T-cell (primary cell): ENCODE results near the gene CHD5. TPM values are rescaled to one million over a fixed set of nuclear protein-coding genes. Genes with fewer than 3 reads are reported as not detected.

Source experiments
- ATAC-seq, 4 experiments: fragments of 200-7000 bp in 3 of 4; fragments of 150-1000 bp in 1 of 4; cut with Tn5 transposase; replicated peaks in 1 of 4; 1 replicate in 3 of 4; 2 replicates in 1 of 4; pipeline ENCODE4 v1.10.0; 2021; ENCODE audit warnings: moderate library complexity in 3 of 4, mild to moderate bottlenecking in 2 of 4, moderate number of reproducible peaks in 1 of 4
- CTCF ChIA-PET, 2 donors: fragments of 300-600 bp; sonication (Branson Sonifier 250); formaldehyde crosslinking; loops; one replicate each; lab custom pipeline; 2022; ENCODE audit warnings: antibody characterized with exemption in 2 of 2; lab: Charles Lee
- POLR2A ChIA-PET, 2 donors: fragments of 300-600 bp; sonication (Branson Sonifier 250); formaldehyde crosslinking; loops; one replicate each; lab custom pipeline; 2022; ENCODE audit warnings: antibody characterized with exemption in 2 of 2; lab: Charles Lee
- DNase-seq, 35 experiments: peaks; one replicate each; pipeline versions ENCODE4 v3.0.0 to v3.0.0-alpha.2; 2013 to 2023
- H3K27ac ChIP-seq: one replicate; pipeline ENCODE4 v1.5.1; 2013; ENCODE audit warnings: low read length
- H3K27me3 ChIP-seq, 2 experiments: replicated peaks in 1 of 2; 1 replicate in 1 of 2; 2 replicates in 1 of 2; pipeline versions ENCODE4 v1.6.1 to v1.7.0; 2013; ENCODE audit warnings: low read length in 1 of 2, mixed read lengths in 1 of 2; ENCODE audit not compliant: control insufficient read depth in 2 of 2, insufficient read depth in 2 of 2; ENCODE audit errors: extremely low read depth in 1 of 2
- H3K36me3 ChIP-seq, 2 donors: 1 replicate in 1 of 2; 2 replicates in 1 of 2; pipeline versions ENCODE4 v1.6.1 to v1.7.0; 2013; ENCODE audit warnings: low read length in 1 of 2; ENCODE audit not compliant: control insufficient read depth in 2 of 2, insufficient read depth in 1 of 2; ENCODE audit errors: extremely low read depth in 1 of 2
- H3K4me1 ChIP-seq, 2 experiments: 1 replicate in 1 of 2; 2 replicates in 1 of 2; pipeline versions ENCODE4 v1.6.1 to v1.7.0; 2013; ENCODE audit warnings: low read length in 2 of 2, mixed read lengths in 1 of 2; ENCODE audit not compliant: insufficient read depth in 2 of 2, control insufficient read depth in 1 of 2; ENCODE audit errors: extremely low read depth in 1 of 2
- H3K4me3 ChIP-seq, 2 donors: 1 replicate in 1 of 2; 2 replicates in 1 of 2; pipeline versions ENCODE4 v1.5.1 to v1.7.0; 2013; ENCODE audit warnings: mild to moderate bottlenecking in 2 of 2, low read length in 1 of 2, moderate library complexity in 1 of 2; ENCODE audit not compliant: control insufficient read depth in 1 of 2; ENCODE audit errors: extremely low read depth in 1 of 2
- H3K9me3 ChIP-seq: 2 replicates; pipeline ENCODE4 v1.7.0; 2013
- H3K27ac Mint-ChIP-seq, 2 donors: one replicate each; pipeline ENCODE4 v1.8.0; 2020 to 2021; ENCODE audit warnings: mild to moderate bottlenecking in 2 of 2, mixed read lengths in 2 of 2
- H3K27me3 Mint-ChIP-seq, 2 donors: one replicate each; pipeline ENCODE4 v1.8.0; 2021 to 2022; ENCODE audit warnings: mixed read lengths in 2 of 2
- H3K36me3 Mint-ChIP-seq: one replicate; pipeline ENCODE4 v1.8.0; 2021; ENCODE audit warnings: mixed read lengths
- H3K4me1 Mint-ChIP-seq, 3 donors: one replicate each; pipeline ENCODE4 v1.8.0; 2020 to 2022; ENCODE audit warnings: mixed read lengths in 3 of 3, mild to moderate bottlenecking in 1 of 3
- H3K4me3 Mint-ChIP-seq, 3 donors: one replicate each; pipeline ENCODE4 v1.8.0; 2020 to 2022; ENCODE audit warnings: mild to moderate bottlenecking in 3 of 3, mixed read lengths in 3 of 3, moderate library complexity in 3 of 3
- H3K9me3 Mint-ChIP-seq, 3 donors: one replicate each; pipeline ENCODE4 v1.8.0; 2020 to 2022; ENCODE audit warnings: mixed read lengths in 3 of 3
- WGBS: methylation state at CpG from one replicate; pipeline ENCODE4 v1.1.5; 2013; ENCODE audit warnings: missing lambda C conversion rate; ENCODE audit not compliant: insufficient coverage; 5-methylcytosine and 5-hydroxymethylcytosine counted together
- total RNA-seq, 35 experiments: library from RNA in 6 of 35; stranded (reverse) in 6 of 35; fragments of 120-200 nt in 1 of 35; gene quantifications; one replicate each; pipeline versions ENCODE4 v1.2.1 to v1.2.4 and lab custom pipeline; 2013 to 2026

CHD5 gene
- total RNA-seq, 5 donors from 2014 or later (not counting 1 experiment from before 2014, with no cell fraction given) = 0.05 to 0.23 (median 0.16) TPM

GRCh38 chr1:6142036-6142621 lies 38.0 kb downstream of the CHD5 start:
- POLR2A ChIA-PET = no interaction called here
- H3K27ac ChIP-seq = no peak overlapping the region
- WGBS = 90% methylated on average over 18 of the region's 33 CpGs
- Mint-ChIP-seq H3K4me3 (no peak overlapping the region), H3K9me3 (no peaks in the 10 kb centered on the region), H3K4me1 (no peaks in the 10 kb centered on the region), H3K36me3 (no peaks in the 10 kb centered on the region), H3K27me3 (peaks cover 4 to 5% of the 10 kb centered on the region in 2 donors), H3K27ac (no peak overlapping the region)
- no peak overlapping the region for H3K4me3 ChIP-seq
- ATAC-seq = no peak
- CTCF ChIA-PET = no interaction called here
- H3K4me1 ChIP-seq = no peaks in the 10 kb centered on the region
- no peaks in the 10 kb centered on the region for H3K36me3 ChIP-seq
- H3K27me3 ChIP-seq = peaks cover 0 to 10% of the 10 kb centered on the region in 2 experiments
- H3K9me3 ChIP-seq = no peaks in the 10 kb centered on the region
- DNase-seq = no peak

GRCh38 chr1:6141592-6141991 lies 38.5 kb downstream of the CHD5 start:
- no peak overlapping the region for H3K27ac Mint-ChIP-seq
- Histone ChIP-seq H3K36me3 (no peaks in the 10 kb centered on the region), H3K27me3 (peaks cover 0 to 5% of the 10 kb centered on the region in 2 experiments), H3K4me3 (no peak overlapping the region), H3K4me1 (no peaks in the 10 kb centered on the region), H3K27ac (no peak overlapping the region), H3K9me3 (no peaks in the 10 kb centered on the region)
- H3K27me3 Mint-ChIP-seq = peaks cover 4 to 5% of the 10 kb centered on the region in 2 donors
- DNase-seq (peak in 1 of 35 experiments; percentile 20), ATAC-seq (peak in 1 of 4 experiments; percentile 49)
- ChIA-PET CTCF (no interaction called here), POLR2A (no interaction called here)
- no peaks in the 10 kb centered on the region for H3K36me3 Mint-ChIP-seq
- H3K4me3 Mint-ChIP-seq = no peak overlapping the region
- H3K4me1 Mint-ChIP-seq = no peaks in the 10 kb centered on the region
- no peaks in the 10 kb centered on the region for H3K9me3 Mint-ChIP-seq
- WGBS = 41% methylated on average over 2 of the region's 7 CpGs

GRCh38 chr1:6140413-6140812 lies 39.7 kb downstream of the CHD5 start:
- Histone ChIP-seq H3K4me3 (no peak overlapping the region), H3K36me3 (no peaks in the 10 kb centered on the region), H3K27ac (no peak overlapping the region), H3K4me1 (no peaks in the 10 kb centered on the region), H3K27me3 (peaks cover 0 to 7% of the 10 kb centered on the region in 2 experiments), H3K9me3 (no peaks in the 10 kb centered on the region)
- no peak overlapping the region for H3K4me3 Mint-ChIP-seq
- ATAC-seq (no peak), DNase-seq (no peak)
- H3K9me3 Mint-ChIP-seq = no peaks in the 10 kb centered on the region
- no peaks in the 10 kb centered on the region for H3K36me3 Mint-ChIP-seq
- H3K4me1 Mint-ChIP-seq = no peaks in the 10 kb centered on the region
- no peak overlapping the region for H3K27ac Mint-ChIP-seq
- H3K27me3 Mint-ChIP-seq = peaks cover 0 to 4% of the 10 kb centered on the region in 2 donors
- no CpG with 5 or more reads among the region's 2 CpGs for WGBS
- POLR2A ChIA-PET = no interaction called here
- CTCF ChIA-PET = no interaction called here

- H3K4me3 Mint-ChIP-seq = no peak overlapping the region
- no peaks in the 10 kb centered on the region for H3K4me1 ChIP-seq
- peaks cover 0 to 28% of the 10 kb centered on the region in 2 experiments for H3K27me3 ChIP-seq
- no peak overlapping the region for H3K27ac ChIP-seq
- ATAC-seq (no peak), DNase-seq (no peak)
- H3K36me3 Mint-ChIP-seq = no peaks in the 10 kb centered on the region
- H3K9me3 ChIP-seq = no peaks in the 10 kb centered on the region
- ChIA-PET POLR2A (no interaction called here), CTCF (no interaction called here)
- H3K4me3 ChIP-seq = no peak overlapping the region
- 100% methylated on average over 1 of the region's 5 CpGs for WGBS
- peaks cover 0 to 4% of the 10 kb centered on the region in 2 donors for H3K27me3 Mint-ChIP-seq
- no peak overlapping the region for H3K27ac Mint-ChIP-seq
- H3K36me3 ChIP-seq = no peaks in the 10 kb centered on the region
- H3K4me1 Mint-ChIP-seq = no peaks in the 10 kb centered on the region
- H3K9me3 Mint-ChIP-seq = peaks cover 0 to 2% (median under 1%) of the 10 kb centered on the region in 3 donors
These were observed 42.4 kb downstream of the CHD5 start for GRCh38 chr1:6137758-6138157.

- H3K9me3 ChIP-seq = no peaks in the 10 kb centered on the region
- H3K9me3 Mint-ChIP-seq = peaks cover 7 to 11% (median 11%) of the 10 kb centered on the region in 3 donors
- peaks cover 0 to 30% of the 10 kb centered on the region in 2 experiments for H3K27me3 ChIP-seq
- peaks cover 0 to 2% of the 10 kb centered on the region in 2 donors for H3K27me3 Mint-ChIP-seq
- POLR2A ChIA-PET = no interaction called here
- no peak for DNase-seq
- no peaks in the 10 kb centered on the region for H3K36me3 Mint-ChIP-seq
- no peak overlapping the region for H3K4me3 Mint-ChIP-seq
- WGBS = 83% methylated on average over 10 of the region's 16 CpGs
- H3K4me3 ChIP-seq = no peak overlapping the region
- H3K27ac ChIP-seq = no peak overlapping the region
- no peaks in the 10 kb centered on the region for H3K4me1 ChIP-seq
- H3K4me1 Mint-ChIP-seq = no peaks in the 10 kb centered on the region
- H3K36me3 ChIP-seq = no peaks in the 10 kb centered on the region
- CTCF ChIA-PET = no interaction called here
- no peak for ATAC-seq
- no peak overlapping the region for H3K27ac Mint-ChIP-seq
These were observed 43.5 kb downstream of the CHD5 start for GRCh38 chr1:6136516-6137220.

GRCh38 chr1:6134741-6135510 lies 45.2 kb downstream of the CHD5 start:
- no peak for ATAC-seq

More at GRCh38 chr1:6134741-6135510, 45.2 kb downstream of the CHD5 start:
- Histone ChIP-seq H3K27me3 (peaks cover 0 to 36% of the 10 kb centered on the region in 2 experiments), H3K9me3 (no peaks in the 10 kb centered on the region), H3K27ac (no peak overlapping the region), H3K4me3 (no peak overlapping the region), H3K36me3 (no peaks in the 10 kb centered on the region), H3K4me1 (no peaks in the 10 kb centered on the region)
- Mint-ChIP-seq H3K36me3 (no peaks in the 10 kb centered on the region), H3K4me3 (no peak overlapping the region), H3K27me3 (peaks cover 0 to 2% of the 10 kb centered on the region in 2 donors), H3K9me3 (peaks cover 7 to 11% (median 11%) of the 10 kb centered on the region in 3 donors), H3K4me1 (no peaks in the 10 kb centered on the region), H3K27ac (no peak overlapping the region)
- no peak for DNase-seq
- CTCF ChIA-PET = no interaction called here
- POLR2A ChIA-PET = no interaction called here
- 84% methylated on average over 22 of the region's 22 CpGs for WGBS
